GM12878 (cell line): ENCODE measurements around the gene ACSL1.

Experiments used
- CTCF ChIP-seq, 3 experiments: IDR thresholded peaks in 2 of 3; conservative IDR thresholded peaks in 1 of 3; 2 replicates each; pipeline ENCODE4 v1.5.1; 2011; ENCODE audit warnings: low read depth in 3 of 3, low read length in 3 of 3, mild to moderate bottlenecking in 3 of 3, control low read depth in 2 of 3, moderate library complexity in 2 of 3, inconsistent platforms in 1 of 3, mixed read lengths in 1 of 3; ENCODE audit not compliant: control insufficient read depth in 2 of 3, insufficient read depth in 1 of 3; ENCODE audit errors: extremely low read depth in 1 of 3
- EP300 ChIP-seq, 2 experiments: fragments of 150-350 bp in 1 of 2; IDR thresholded peaks; 2 replicates each; pipeline ENCODE4 v1.6.1; 2011 to 2012; ENCODE audit warnings: low read depth in 2 of 2, low read length in 2 of 2, borderline replicate concordance in 1 of 2, improper control_type of control experiment in 1 of 2, inconsistent platforms in 1 of 2; ENCODE audit not compliant: control insufficient read depth in 1 of 2
- EZH2 ChIP-seq: IDR thresholded peaks from 2 replicates; pipeline ENCODE4 v1.6.1; 2012; ENCODE audit warnings: low read depth, mild to moderate bottlenecking, control low read depth, inconsistent platforms, low read length, borderline replicate concordance; ENCODE audit not compliant: control insufficient read depth
- HDAC2 ChIP-seq: fragments of 200-600 bp; sonication (generic); IDR thresholded peaks from 2 replicates; pipeline ENCODE4 v1.6.1; 2017
- HDGF ChIP-seq: fragments of 450-650 bp; IDR thresholded peaks from 2 replicates; pipeline ENCODE4 v1.6.1; 2016; ENCODE audit warnings: antibody characterized with exemption
- SMAD1 ChIP-seq: fragments of 450-650 bp; IDR thresholded peaks from 2 replicates; pipeline ENCODE4 v1.6.1; 2018; ENCODE audit warnings: mild to moderate bottlenecking, low read depth; ENCODE audit not compliant: partially characterized antibody
- TCF12 ChIP-seq: IDR thresholded peaks from 2 replicates; pipeline ENCODE4 v1.6.1; 2011; ENCODE audit warnings: low read depth, mild to moderate bottlenecking, low read length

- no peak for TF ChIP-seq CTCF (IDR thresholded peaks at IDR 0.05 in 2 of 3, conservative IDR thresholded peaks at IDR 0.05 in 1 of 3; ENCODE audit: control insufficient read depth in 2 of 3, extremely low read depth in 1 of 3, insufficient read depth in 1 of 3, low read depth in 3 of 3, low read length in 3 of 3)
- no peak for TF ChIP-seq SMAD1
- no peak for TF ChIP-seq HDAC2
- no peak for TF ChIP-seq HDGF
- TF ChIP-seq EP300 (IDR thresholded peaks at IDR 0.05; ENCODE audit: borderline replicate concordance in 1 of 2, control insufficient read depth in 1 of 2, low read depth in 2 of 2, low read length in 2 of 2): no peak
- no peak for TF ChIP-seq EZH2
- TF ChIP-seq TCF12: no peak
Observed at GRCh38 chr4:184808713-184809050, 17.1 kb downstream of the ACSL1 start.
